Head of caudate nucleus (tissue), 42 donors: ENCODE measurements around the gene P2RY8.
"Not testable (repeated sequence)": the region's sequence is repeated elsewhere in the genome, so short reads cannot be mapped to it uniquely, and the experiment has no call there.

ENCODE experiments used
- DNase-seq, 42 donors: peaks; one replicate each; pipeline versions ENCODE4 v3.0.0 to v3.0.0-alpha.2; 2020 to 2021; ENCODE audit warnings: mixed read lengths in 7 of 42
- intact Hi-C: fragments of 100-400 bp; cut with DNase I; formaldehyde crosslinking; loops from one replicate; pipeline ENCODE4 v1.15.0; 2022

The P2RY8 gene

DNA sequence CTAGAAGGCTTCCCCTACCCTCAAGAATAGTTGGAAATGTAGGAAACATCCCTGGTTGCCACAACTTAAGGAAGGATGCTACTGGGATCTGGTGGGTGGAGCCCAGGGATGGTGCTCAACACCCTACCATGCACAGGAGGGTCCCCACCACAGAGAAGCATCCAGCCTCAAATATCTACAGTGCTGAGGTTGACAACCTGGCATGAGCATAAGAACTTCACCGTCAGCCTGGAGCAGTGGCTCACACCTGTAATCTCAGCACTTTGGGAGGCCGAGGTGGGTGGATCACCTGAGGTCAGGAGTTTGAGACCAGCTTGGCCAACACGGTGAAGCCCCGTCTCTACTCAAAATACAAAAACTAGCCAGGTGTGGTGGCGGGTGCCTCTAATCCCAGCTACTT lies 60.3 kb downstream of the P2RY8 start:
- peak in 1 of 42 donors; percentile 9 for DNase-seq
- intact Hi-C loops, result no loop called here

DNA sequence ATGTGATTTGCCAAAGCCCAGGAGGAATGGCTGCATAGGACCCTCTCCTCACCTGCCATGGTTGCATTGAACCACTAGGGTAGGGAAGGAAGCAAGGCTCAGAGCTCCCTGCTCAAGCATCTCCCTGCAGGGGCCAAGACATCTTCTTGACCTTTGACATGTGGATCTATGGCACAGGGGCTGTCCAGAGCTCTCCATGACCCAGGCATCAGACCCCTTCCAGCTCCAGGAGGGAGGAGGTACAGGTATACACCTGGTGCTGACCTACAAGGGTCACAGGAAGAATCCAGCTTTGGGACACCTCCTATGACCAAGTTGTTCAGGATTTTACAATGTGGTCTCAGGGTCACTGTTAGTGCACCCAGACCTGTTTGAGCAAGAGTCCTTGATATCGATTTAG lies 61.1 kb downstream of the P2RY8 start:
- intact Hi-C loops, result no loop called here
- peak in 1 of 42 donors; percentile 19 for DNase-seq

DNA sequence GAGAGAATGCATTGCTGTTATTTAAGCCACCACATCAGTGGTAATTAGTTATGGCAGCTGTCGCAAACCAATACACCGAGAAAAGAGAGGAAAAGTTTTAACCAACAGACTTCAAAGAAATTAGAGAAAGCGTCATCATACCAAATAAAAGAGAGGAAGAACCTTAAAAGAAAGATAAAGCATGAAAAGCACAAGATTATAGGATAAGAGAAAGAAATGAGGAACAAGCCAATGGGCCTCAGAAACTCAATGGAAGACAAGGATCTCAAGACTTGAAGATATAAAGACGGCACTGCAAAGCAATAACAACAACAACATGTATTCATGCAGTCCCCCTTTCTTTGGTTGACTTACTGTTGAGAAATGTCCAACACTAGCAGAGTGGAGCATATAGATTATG lies 61.5 kb downstream of the P2RY8 start:
- DNase-seq, result no peak
- intact Hi-C loops, result no loop called here

DNA sequence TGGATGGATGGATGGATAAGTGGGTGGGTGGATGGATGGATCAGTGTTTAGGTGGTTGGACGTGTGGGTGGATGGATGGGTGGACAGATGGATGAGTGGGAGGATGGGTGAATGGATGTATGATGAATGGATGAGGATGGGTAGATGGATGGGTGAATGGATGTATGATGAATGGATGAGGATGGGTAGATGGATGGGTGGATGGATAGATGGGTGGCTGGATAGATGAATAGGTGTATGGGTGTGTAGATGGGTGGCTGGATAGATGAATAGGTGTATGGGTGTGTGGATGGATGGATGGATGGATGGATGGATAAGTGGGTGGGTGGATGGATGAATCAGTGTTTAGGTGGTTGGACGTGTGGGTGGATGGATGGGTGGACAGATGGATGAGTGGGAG lies 62.4 kb downstream of the P2RY8 start:
- DNase-seq, intact Hi-C loops: not testable (repeated sequence)

DNA sequence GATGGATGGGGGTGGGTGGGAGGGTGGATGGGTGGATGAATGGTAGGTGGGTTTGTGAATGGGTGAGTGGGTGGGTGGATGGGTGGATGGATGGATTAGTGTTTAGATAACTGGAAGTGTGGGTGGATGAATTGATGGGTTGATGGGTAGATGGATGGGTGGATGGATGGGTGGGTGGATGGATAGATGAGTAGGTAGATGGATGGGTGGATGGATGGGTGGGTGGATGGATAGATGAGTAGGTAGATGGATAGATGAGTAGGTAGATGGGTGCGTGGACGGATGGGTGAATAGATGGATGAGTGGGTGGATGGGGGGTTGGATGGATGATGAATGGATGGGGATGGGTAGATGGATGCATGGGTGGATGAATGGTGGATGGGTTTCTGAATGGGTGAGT lies 64.0 kb downstream of the P2RY8 start:
- DNase-seq, result peak in 1 of 42 donors; percentile 3
- intact Hi-C loops, result no loop called here

DNA sequence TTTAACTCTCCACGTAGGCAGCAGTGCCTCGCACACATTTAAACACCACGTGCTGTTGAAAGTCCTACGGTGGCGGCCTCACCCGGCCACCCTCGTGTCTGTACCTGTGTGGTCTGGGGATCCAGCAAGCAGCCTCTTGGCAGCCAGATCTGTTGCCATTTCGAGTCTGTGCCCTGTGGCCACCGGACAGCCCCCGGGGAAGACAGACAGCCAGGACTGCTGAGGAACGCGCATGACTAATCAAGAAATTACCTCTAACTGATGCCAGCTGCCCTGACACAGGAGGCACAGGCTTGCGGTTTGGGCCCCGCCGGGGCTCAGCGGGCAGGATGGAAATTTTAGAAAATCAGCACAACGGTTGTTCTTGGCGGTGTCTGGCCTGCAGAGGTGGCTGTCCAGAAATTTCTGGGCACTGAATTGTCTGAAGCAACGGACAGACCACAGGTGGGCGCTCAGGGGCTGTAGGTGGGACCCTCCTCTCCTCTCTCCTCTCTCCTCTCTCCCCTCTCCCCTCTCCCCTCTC lies 68.7 kb downstream of the P2RY8 start:
- DNase-seq, result peak in 3 of 42 donors; percentile 29 to 40 (median 34)
- intact Hi-C loops, result no loop called here

DNA sequence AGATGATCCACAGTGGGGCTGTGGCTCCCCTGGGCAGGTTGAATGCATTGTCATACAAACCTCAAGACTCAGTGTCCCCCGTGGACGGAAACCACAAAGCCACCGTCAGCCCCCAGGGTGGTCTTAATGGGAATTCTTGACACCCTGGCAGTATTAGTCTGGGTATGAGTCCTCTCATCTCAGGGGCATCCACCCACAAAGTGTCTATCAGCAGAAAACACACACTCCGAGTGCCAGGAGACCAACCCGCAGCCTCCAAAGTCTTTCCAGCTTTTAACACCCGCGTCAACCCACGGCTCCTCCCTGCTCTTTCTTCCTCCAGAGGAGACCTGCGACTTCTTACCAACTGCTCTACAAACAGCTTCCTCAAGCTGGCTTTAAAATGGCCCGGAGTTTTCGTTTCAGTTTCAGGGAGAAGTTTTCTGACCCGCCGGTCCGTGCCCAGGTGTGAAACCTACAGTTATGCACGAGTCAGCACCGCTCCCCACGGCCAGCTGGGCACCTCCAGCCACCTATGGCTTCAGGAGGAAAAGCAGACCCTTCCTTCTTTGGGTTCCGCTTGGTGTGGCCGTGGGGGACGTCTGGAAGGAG lies 69.9 kb downstream of the P2RY8 start:
- peak in 2 of 42 donors; percentile 36 to 44 for DNase-seq
- intact Hi-C loops, result no loop called here

DNA sequence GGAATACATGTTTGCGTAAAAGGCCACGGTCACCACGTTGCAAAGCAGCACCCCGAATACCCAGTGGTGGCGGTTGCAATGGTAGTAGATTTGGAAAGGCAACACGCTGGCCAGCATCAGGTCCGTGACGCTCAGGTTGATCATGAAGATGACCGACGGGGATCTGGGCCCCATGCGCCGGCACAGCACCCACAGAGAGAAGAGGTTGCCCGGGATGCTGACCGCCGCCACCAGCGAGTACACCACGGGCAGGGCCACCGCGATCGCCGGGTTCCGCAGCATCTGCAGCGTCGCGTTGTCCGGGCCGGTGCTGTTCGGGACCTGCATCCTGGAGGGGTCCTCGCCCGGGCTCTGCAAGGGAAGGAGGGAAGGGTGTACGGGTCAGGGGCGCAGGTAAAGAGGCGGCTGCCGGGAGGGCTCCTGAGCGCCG lies 70.7 kb downstream of the P2RY8 start:
- intact Hi-C loops, result no loop called here
- DNase-seq, result peak in 3 of 42 donors; percentile 11 to 32 (median 24)

DNA sequence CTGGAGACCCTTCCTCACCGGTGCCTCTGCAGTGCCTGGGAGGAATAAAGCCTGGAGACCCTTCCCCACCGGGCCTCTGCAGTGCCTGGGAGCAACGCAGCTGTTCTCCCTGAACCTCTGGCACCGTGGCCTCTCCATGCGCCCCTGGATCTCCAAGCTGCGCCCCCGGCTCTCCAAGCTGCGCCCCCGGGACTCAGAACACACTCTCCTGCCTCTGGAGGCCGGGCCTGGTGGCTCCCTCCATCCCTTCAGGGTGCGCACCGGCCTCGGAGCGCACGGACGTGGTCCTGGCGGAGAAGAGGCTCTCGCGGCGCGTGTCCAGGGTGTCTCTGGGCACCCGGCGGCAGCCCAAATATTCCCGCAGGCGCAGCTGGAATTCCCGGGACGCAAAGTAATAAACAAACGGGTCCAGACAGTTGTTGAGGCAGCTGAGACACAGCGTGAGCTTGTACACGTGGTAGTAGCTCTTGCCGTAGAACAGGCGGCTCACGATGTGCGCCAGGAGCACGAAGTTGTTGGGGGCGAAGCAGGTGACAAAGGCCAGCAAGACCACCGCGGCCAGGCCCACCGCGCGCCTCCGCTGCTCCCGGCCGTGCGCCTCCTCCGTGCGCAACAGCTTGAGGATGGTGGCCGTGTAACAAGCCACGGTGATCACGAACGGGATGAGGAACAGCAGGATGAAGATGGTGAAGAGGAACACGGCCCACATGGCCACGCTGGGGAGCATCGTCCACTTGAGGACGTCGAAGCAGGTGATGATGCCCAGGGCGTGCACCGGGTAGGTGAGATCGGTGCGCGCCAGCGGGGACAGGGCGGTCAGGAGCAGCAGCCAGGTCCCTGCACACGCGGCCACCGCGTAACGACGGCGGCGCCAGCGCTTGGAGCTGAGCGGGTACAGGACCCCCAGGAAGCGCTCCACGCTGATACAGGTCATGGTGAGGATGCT lies 71.4 kb downstream of the P2RY8 start:
- peak in 2 of 42 donors; percentile 24 to 26 for DNase-seq
- intact Hi-C loops, result no loop called here

DNA sequence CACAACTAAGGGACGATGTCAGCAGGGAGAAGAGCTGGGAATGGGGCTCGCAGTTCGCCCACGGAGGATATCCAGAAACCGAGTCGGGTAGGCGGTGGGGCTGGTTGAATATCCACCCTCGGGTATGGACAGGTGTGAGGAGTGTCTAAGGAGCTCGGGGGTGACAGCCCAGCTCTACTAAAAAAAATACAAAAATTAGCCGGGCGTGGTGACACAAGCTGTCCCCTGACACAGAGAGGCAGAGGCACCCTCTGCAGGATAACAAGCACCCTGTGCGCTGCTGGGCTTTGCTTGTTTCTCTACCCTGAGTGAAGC lies 72.1 kb downstream of the P2RY8 start:
- peak in 2 of 42 donors; percentile 20 to 22 for DNase-seq
- intact Hi-C loops, result no loop called here

DNA sequence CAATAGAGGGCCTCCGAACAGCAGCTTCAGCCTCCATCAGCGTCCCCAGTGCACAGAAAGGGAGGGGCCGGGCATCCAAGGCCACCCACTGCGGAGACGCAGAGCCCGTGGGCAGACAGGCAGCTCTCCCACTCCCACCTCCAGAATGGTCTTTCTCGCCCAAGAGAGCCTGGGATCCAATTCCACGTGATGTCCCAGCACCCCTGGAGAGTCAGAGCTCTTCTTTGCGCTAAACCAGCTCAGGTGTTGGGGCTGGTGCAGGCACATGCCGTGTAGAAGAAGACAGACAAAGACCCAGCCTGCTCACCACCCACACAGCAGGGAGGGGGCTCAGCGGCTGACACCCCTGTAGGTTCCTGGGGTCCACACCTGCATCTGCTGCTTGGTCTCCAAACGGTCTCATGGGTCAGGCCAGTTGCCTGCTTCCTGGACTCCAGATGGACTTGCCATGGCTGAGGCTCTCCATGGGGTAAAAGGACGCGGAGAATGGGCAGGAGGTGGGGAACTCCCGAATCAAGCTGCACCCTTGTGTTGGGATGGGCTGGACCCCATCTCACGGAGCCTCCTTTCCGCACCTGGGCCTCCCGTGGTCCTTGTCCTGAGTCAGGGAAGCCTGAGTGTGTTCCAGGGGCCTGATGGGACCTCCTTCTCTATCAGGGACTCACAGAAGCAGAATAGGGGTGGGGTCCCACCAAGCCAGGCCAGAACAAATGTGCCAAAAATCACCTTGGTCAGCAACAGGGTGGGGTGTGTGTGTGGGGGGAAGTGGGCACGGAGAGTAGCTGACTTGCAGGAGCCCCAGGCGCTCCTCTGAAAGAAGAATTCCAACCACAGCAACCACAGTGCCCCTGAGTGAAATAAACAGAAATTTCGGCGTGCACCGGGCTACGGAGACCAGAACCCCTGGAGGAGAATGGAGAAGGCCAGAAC lies 72.7 kb downstream of the P2RY8 start:
- peak in 4 of 42 donors; percentile 5 to 14 (median 9) for DNase-seq
- intact Hi-C loops, result no loop called here

DNA sequence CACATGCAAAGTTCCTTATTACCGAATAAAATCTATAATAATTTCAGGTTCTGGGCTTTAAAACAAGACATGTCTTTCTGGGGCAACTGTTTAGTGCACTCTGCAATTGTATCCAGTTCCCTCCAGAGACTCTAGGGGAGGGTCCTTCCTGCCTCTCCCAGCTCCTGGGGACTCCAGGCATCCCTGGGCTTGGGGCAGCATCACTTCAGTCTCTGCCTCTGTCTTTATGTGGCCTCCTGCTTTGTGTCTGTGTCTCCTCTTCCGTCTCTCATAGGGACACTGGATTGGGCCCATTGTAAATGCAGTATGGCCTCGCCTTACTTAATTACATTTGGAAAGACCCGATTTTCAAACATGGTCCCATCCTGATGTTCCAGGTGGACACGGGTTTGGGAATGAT lies 73.4 kb downstream of the P2RY8 start:
- peak in 4 of 42 donors; percentile 1 to 16 (median 12) for DNase-seq
- intact Hi-C loops, result no loop called here

DNA sequence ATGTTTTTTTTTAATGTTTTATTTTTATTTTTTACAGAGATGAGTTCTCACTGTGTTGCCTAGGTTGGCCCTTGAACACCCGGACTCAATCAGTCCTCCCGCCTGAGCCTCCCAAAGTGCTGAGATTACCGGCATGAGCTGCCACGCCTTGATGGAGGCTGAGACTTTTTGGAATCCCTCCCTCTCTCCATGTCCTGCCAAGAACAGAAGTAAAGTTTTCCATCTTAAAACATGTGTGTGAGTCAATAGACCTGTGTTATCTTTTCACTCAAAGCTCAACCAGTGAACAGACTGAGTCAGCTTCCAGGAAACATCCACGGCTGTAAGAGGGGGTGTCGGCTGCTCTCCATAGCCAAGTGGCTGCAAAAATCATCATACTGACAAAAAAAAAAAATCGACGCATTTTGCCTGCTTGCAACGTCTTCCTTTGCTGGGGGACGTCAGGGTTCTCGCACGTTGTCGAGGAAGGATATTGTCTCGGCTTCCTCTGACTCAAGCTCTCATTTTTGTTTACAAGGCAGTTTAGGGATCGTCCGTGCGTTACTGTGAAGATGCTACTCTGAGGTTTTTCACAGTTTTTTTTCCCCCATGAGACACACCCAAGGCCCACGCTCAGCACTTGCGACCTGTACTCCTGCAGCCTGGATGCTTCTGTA lies 74.3 kb downstream of the P2RY8 start:
- intact Hi-C loops, result no loop called here
- DNase-seq, result peak in 6 of 42 donors; percentile 3 to 29 (median 14)

DNA sequence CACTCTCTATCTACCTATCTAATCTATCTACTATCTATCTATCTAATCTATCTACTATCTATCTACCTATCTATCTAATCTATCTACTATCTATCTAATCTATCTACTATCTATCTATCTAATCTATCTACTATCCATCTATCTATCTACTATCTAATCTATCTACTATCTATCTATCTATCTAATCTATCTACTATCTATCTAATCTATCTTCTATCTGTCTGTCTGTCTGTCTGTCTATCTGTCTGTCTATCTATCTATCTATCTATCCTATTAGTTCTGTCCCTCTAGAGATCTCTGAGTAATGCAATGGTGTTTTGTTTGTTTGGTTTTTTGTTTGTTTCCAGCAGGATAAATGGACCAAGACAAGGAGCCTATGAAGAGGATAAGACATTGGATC lies 74.9 kb downstream of the P2RY8 start:
- DNase-seq, result no peak
- intact Hi-C loops, result no loop called here

DNA sequence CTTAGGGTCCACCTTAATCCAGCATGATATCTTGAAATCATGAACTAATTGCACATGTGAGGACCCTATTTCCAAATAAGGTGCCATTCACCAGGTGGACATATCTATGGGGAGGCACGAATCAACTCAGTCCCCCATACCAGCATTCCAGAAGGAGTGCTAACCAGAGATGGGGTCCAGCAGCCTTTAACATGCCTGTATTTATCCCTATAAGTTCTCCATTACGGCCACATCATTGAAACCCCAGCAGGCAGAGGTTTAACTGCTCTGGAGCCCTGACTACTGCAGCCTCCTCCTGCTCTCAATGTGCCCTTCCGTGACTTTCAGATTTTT lies 81.1 kb downstream of the P2RY8 start:
- intact Hi-C loops, result loop anchor here (10.0 kb wide), 1 partner anchor 869 kb away; no protein-coding TSS in a partner anchor

DNA sequence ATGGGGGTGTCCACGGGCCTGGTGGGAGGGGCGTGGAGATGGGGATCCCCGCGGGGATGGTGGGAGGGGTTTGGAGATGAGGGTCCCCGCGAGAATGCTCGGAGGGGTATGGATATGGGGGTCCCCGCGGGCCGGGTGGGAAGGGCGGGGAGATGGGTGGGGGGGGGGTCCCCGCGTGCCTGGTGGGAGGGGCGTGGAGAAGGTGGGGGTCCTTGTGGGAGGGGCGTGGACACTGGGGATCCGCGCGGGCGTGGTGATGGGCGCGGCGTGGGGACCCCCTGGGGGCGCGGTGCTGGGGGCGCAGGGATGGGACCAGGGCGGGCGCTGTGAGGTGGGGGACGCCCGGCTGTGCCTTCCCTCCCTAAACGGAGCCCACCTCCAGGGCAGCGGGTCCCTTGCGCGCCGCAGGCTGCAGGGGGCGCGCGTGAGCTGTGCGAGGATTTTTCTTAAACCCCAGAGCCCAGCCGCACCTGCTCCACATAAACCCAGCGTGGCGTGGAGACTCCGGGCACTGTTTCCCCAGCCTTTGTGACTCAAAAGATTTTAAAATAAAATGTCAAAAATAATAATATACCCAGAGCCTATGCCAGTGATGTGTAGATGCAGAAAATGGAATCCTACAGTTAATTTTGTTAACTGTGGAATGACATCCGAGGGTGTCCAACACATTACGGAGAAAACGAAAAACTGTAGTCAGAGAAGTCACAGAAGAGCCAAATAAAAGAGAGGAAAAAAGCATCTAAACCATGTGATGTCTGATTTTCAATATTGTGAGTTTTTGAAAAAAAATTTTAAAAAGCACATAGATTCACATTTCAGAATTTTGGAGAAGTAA lies 82.8 kb downstream of the P2RY8 start:
- intact Hi-C loops, result loop anchor here (2.0 to 10.0 kb wide), 3 partner anchors 61 to 871 kb away; partner anchors contain the start of genes AKAP17A and SLC25A6
- peak; percentile 67 to 92 (median 84) for DNase-seq

More for the DNA sequence above, 81.1 kb downstream of the P2RY8 start:
- DNase-seq, result peak in 2 of 42 donors; percentile 3 to 8

DNA sequence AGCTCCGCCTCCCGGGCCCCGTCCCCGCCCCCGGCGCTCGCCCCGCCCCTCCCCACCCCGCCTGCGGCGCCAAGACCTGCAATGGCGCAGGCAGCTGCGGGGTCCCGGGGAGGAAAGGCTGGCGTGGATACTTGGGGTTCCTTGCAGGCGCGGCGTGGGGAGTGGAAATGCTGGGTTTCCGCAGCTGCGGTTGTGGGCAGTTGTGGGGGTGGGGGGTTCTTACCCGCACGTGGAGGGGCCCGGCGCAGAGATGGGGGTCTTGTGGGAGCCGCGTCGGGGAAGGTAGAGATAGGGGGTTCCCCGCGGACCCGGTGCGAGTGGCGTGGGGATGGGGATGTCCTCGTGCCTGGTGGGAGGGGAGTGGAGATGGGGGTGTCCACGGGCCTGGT lies 83.6 kb downstream of the P2RY8 start:
- no peak for DNase-seq
- intact Hi-C loops, result loop anchor here (2.0 to 10.0 kb wide), 3 partner anchors 61 to 871 kb away; partner anchors contain the start of genes AKAP17A and SLC25A6
